Measurements from ENCODE around the gene SLC18A3.

SLC18A3 gene

GRCh38 chr10:49653273-49653929 lies 43.3 kb downstream of the SLC18A3 start:
- no peak for DNase-seq

- no peak for DNase-seq
These were observed 44.1 kb downstream of the SLC18A3 start for GRCh38 chr10:49654036-49654693.

GRCh38 chr10:49655099-49655498 lies 45.0 kb downstream of the SLC18A3 start:
- DNase-seq, result no peak

GRCh38 chr10:49656845-49657493 lies 46.9 kb downstream of the SLC18A3 start:
- DNase-seq, result no peak

GRCh38 chr10:49657606-49658005 lies 47.5 kb downstream of the SLC18A3 start:
- DNase-seq, result no peak

GRCh38 chr10:49661140-49661856 lies 51.2 kb downstream of the SLC18A3 start:
- no peak for DNase-seq
